Fibroblast of mammary gland (primary cell): ENCODE results near the gene RDH11.

Experiments used
- DNase-seq: peaks from one replicate; pipeline ENCODE4 v3.0.0-alpha.2; 2010; ENCODE audit warnings: low read depth
- H3K4me3 ChIP-seq: 2 replicates; pipeline ENCODE4 v1.5.1; 2011; ENCODE audit warnings: low read depth, mild to moderate bottlenecking, low read length, moderate library complexity; ENCODE audit not compliant: control insufficient read depth
- CTCF ChIP-seq: conservative IDR thresholded peaks from 2 replicates; pipeline ENCODE4 v1.5.1; 2011; ENCODE audit warnings: low read depth, low read length, inconsistent platforms; ENCODE audit not compliant: control insufficient read depth, insufficient read depth

RDH11 gene

GRCh38 chr14:67653651-67654280 lies 41.8 kb downstream of the RDH11 start:
- TF ChIP-seq CTCF, result no peak
- no peak overlapping the region for H3K4me3 ChIP-seq
- DNase-seq, result no peak

GRCh38 chr14:67652189-67652588 lies 43.4 kb downstream of the RDH11 start:
- no peak overlapping the region for H3K4me3 ChIP-seq
- no peak for DNase-seq
- TF ChIP-seq CTCF, result no peak

- no peak for TF ChIP-seq CTCF
- peak; percentile 89 for DNase-seq
- H3K4me3 ChIP-seq, result no peak overlapping the region
Measured at GRCh38 chr14:67650694-67651093, 44.9 kb downstream of the RDH11 start.

- TF ChIP-seq CTCF, result no peak
- no peak for DNase-seq
- H3K4me3 ChIP-seq, result no peak overlapping the region
Measured at GRCh38 chr14:67650151-67650550, 45.4 kb downstream of the RDH11 start.

DNA sequence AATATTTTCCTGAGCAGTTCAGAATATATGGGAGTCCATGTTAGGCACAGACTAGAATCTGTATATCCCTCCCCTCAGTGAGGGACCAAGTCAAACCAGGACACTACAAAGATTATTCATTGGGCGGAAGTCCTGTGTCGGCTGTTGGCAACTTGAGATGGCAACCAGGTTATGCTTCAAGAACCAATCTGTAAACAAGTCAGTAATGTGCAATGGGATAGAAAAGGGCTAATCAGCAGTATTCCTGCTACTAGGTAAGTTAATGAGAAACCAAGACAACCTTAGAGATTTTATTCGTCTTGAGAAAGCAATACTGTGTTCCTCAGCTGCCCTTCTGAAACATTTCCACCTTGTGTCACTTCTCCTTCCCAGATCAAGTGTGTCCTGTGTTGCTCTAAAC lies 49.4 kb downstream of the RDH11 start:
- DNase-seq, result no peak
- no peak overlapping the region for H3K4me3 ChIP-seq
- no peak for TF ChIP-seq CTCF

DNA sequence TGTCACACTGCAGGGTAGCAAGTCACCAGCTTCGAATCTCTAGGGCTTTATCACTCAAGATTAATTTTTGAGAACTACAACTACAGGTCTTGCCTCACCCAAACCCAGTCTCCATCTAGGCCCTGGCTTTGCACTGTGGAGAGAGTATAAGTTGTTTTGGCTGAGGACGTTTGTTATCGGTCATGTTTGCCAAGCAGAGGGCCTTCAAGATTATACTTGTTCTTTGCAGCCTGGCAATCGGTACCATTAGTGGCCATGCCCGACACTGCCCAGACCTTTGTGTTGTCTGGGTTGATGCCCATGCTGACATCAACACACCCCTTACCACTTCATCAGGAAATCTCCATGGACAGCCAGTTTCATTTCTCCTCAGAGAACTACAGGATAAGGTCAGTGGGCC lies 50.1 kb downstream of the RDH11 start:
- DNase-seq, result no peak
- no peak for TF ChIP-seq CTCF
- no peak overlapping the region for H3K4me3 ChIP-seq

- TF ChIP-seq CTCF, result no peak
- DNase-seq, result no peak
- H3K4me3 ChIP-seq, result no peak overlapping the region
Measured at GRCh38 chr14:67644428-67644827, 51.1 kb downstream of the RDH11 start.
